Measurements from ENCODE around the gene RPRML.
A peak's percentile ranks its signal among the peaks of the same experiment; 100 is the strongest.

RPRML gene

DNA sequence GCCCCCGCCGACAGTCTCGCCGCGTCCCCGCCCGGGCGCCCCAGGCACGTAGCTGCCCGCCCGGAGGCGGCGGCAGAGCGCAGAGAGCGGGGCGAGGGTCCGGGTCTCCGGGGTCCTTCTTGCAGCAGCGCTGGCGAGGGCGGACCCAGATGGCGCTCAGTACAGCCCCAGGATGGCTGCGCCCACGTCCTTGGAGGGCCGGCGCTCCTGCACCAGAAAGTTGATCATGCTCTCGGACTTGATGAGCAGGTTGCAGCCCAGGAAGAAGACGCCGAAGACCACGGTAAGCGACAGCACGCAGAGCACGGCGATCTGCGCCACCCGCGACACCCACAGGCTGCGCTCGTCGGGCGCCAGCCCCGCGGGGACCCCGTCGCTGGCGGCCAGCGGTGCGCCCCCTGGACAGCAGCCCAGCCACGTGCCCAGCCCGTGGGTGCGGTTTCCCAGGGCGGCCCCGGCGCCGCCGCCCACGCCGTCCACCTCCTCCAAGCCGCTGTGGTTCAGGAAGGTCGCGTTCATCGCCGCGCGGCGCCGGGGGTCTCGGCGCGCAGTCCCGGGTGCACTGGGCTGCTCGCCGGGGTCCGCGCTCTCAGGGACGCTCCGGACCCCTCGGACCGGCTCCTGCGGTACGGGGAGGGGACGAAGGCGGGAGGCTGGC, 435 bp downstream of the RPRML start:
- Histone ChIP-seq H3K36me3 (no peaks in the 10 kb centered on the region), H3K27me3 (peaks cover 79% of the 10 kb centered on the region), H3K9me3 (no peaks in the 10 kb centered on the region), H3K4me3 (ENCODE audit: low read depth in 1 of 2, low read length in 1 of 2) (peak overlapping the region in 1 of 2 experiments; percentile 14), H3K4me1 (ENCODE audit: control insufficient read depth in 1 of 2, insufficient read depth in 1 of 2, low read depth in 1 of 2, low read length in 1 of 2) (peaks cover 5 to 11% of the 10 kb centered on the region in 2 experiments), H3K27ac (no peak overlapping the region)
- TF ChIP-seq, protein P1, sequence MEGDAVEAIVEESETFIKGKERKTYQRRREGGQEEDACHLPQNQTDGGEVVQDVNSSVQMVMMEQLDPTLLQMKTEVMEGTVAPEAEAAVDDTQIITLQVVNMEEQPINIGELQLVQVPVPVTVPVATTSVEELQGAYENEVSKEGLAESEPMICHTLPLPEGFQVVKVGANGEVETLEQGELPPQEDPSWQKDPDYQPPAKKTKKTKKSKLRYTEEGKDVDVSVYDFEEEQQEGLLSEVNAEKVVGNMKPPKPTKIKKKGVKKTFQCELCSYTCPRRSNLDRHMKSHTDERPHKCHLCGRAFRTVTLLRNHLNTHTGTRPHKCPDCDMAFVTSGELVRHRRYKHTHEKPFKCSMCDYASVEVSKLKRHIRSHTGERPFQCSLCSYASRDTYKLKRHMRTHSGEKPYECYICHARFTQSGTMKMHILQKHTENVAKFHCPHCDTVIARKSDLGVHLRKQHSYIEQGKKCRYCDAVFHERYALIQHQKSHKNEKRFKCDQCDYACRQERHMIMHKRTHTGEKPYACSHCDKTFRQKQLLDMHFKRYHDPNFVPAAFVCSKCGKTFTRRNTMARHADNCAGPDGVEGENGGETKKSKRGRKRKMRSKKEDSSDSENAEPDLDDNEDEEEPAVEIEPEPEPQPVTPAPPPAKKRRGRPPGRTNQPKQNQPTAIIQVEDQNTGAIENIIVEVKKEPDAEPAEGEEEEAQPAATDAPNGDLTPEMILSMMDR (IDR thresholded peaks at IDR 0.05), result no peak

DNA sequence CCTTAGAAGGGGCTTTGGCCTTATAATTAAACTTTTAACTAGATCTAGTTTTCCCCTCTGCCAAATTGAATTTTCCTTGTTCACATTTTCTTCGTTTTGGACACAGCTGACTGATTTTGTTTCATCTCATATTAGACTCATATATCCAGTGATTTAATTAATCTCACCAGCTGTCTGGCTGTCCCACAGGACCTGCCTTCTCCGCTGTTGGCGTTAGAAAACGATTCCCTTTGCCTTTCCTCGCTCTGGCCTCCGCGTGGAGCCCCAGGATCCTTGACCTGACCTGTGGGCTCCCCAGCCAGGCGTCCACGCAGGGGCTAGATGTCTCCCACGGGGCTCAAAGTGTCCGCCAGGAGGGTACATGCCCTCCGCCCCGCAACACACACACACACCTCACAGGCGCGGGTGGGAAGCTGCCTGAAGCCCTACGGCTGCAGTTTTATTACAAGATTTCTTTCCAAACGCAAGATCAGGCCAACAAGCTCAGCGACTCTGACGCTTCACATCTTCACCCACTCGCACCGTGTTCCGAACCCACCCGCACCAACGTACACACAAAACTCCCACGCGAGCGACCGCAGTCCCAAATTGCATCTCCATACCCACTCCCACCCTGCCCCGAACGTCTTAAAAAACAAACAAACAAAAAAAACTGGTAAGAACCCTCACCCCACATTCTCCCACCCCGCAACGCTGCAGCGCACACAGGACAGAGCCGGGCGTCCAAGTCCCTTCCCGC, 1.1 kb downstream of the RPRML start:
- no peaks in the 10 kb centered on the region for H3K9me3 ChIP-seq
- H3K4me3 ChIP-seq (ENCODE audit: low read depth in 1 of 2, low read length in 1 of 2), result no peak overlapping the region
- H3K36me3 ChIP-seq, result no peaks in the 10 kb centered on the region
- peaks cover 5 to 11% of the 10 kb centered on the region in 2 experiments for H3K4me1 ChIP-seq (ENCODE audit: control insufficient read depth in 1 of 2, insufficient read depth in 1 of 2, low read depth in 1 of 2, low read length in 1 of 2)
- TF ChIP-seq, protein P1 (IDR thresholded peaks at IDR 0.05), result no peak
- H3K27ac ChIP-seq, result no peak overlapping the region
- H3K27me3 ChIP-seq, result peaks cover 78% of the 10 kb centered on the region

DNA sequence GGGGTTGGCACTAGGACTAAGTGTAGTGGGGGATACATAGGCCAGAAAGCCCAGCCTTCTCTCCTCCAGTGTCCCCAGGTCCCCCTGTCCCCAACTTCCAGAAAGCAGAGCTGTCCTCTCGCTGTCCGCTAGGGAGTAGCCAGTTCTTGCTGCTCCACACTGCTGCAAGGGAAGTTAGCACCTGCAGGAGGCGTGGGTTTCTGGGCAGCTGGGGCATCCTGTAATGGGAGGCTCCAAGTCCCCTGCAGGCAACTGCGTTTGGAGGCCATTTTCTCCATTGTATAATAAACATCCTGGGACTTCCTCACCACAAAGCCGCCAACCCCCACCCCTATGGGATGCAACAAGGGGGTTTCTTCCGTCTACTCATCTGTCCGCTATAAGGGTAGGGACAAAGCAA, 1.7 kb downstream of the RPRML start:
- Histone ChIP-seq H3K27ac (no peak overlapping the region), H3K9me3 (no peaks in the 10 kb centered on the region), H3K4me1 (ENCODE audit: control insufficient read depth in 1 of 2, insufficient read depth in 1 of 2, low read depth in 1 of 2, low read length in 1 of 2) (peaks cover 5 to 11% of the 10 kb centered on the region in 2 experiments), H3K4me3 (ENCODE audit: low read depth in 1 of 2, low read length in 1 of 2) (no peak overlapping the region), H3K36me3 (no peaks in the 10 kb centered on the region), H3K27me3 (peaks cover 72% of the 10 kb centered on the region)
- TF ChIP-seq, protein P1 (IDR thresholded peaks at IDR 0.05), result no peak

DNA sequence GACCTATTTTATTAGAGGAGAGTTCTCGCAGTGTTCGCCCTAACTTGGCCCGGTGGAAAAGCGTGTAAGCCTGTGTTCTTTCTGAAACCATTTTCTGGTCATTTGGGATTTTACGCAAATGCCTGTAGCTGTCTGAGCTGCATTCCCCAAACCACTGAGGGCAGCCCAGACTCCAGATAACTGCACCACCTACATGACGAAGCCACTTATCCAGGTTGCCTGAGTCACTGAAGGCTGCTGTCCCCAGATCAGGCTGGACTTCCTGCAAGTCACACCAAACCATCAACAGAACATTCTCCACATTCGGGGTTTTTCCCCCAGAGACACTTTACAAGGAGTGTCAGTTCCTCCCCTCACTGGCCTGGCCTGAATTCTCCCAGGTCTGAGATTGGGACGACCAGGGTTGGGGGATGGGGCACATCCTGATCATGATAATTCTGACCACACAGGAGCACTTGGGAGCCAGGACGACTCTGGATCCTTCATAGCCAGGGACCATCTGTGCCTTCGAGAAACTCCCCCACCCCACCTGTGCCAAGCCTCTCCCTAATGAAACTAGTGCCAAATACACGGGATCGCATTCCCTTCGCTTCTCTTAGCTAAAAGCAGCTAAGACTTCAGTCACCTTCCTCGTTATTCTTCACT, 2.3 kb downstream of the RPRML start:
- peaks cover 69% of the 10 kb centered on the region for H3K27me3 ChIP-seq

GRCh38 chr17:46975287-46975686, 3.8 kb downstream of the RPRML start:
- Histone ChIP-seq H3K27ac (no peak overlapping the region), H3K27me3 (peaks cover 55% of the 10 kb centered on the region), H3K9me3 (no peaks in the 10 kb centered on the region), H3K4me3 (ENCODE audit: low read depth in 1 of 2, low read length in 1 of 2) (no peak overlapping the region), H3K36me3 (no peaks in the 10 kb centered on the region), H3K4me1 (ENCODE audit: control insufficient read depth in 1 of 2, insufficient read depth in 1 of 2, low read depth in 1 of 2, low read length in 1 of 2) (peaks cover 5 to 11% of the 10 kb centered on the region in 2 experiments)
- TF ChIP-seq, protein P1 (IDR thresholded peaks at IDR 0.05), result no peak

More for the DNA sequence above, 2.3 kb downstream of the RPRML start:
- TF ChIP-seq, protein P1 (IDR thresholded peaks at IDR 0.05), result no peak
- no peak overlapping the region for H3K4me3 ChIP-seq (ENCODE audit: low read depth in 1 of 2, low read length in 1 of 2)
- no peaks in the 10 kb centered on the region for H3K36me3 ChIP-seq
- H3K4me1 ChIP-seq (ENCODE audit: control insufficient read depth in 1 of 2, insufficient read depth in 1 of 2, low read depth in 1 of 2, low read length in 1 of 2), result peaks cover 5 to 11% of the 10 kb centered on the region in 2 experiments
- H3K27ac ChIP-seq, result no peak overlapping the region
- no peaks in the 10 kb centered on the region for H3K9me3 ChIP-seq

Measured in neutrophil (primary cell).